ENCODE data around the gene S1PR2. TPM values are rescaled to one million over a fixed set of nuclear protein-coding genes. Genes with fewer than 3 reads are reported as not detected.
A peak's percentile ranks its signal among the peaks of the same experiment; 100 is the strongest.

The S1PR2 gene
- total and polyA plus RNA-seq, 9 of the 15 experiments (the other 6 are each of a cell fraction or from before 2014, with no cell fraction given) = 1.5 to 3.9 (median 2.0) TPM

DNA sequence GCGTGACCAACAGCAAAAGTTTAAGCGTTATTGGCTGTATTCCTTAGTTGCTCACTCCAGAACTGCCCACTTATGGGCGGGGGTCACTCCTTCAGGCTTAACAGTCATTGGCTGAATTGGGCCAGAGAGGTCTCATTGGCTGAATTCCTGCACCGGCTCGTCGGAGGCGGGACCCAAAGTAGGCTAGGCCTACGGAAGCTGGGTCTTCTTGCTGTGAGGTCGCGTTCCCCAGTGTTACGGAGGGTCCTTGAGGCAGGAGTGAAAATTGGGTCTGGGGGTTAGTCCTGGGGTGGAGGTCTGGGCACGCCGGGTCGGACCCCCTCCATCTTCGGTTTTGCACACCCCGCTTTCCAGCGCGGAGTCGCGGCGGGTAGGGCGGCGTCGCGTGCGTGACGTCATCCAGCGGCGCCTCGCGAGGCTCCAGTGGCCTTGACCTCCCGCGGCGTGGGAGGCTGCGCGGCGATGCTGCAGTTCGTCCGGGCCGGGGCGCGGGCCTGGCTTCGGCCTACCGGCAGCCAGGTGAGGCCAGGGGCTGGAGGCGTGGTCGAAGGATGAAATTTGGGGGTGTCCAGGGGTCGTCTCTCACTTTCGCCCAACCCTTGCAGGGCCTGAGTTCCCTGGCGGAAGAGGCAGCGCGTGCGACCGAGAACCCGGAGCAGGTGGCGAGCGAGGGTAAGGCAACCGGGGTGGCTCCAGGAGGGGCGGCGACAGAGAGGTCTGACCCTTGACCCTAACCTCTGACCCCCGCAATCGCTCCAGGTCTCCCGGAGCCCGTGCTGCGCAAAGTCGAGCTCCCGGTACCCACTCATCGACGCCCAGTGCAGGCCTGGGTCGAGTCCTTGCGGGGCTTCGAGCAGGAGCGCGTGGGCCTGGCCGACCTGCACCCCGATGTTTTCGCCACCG is 20.9 kb upstream of the S1PR2 start, which contains the start of gene MRPL4 (continued):
- TF ChIP-seq, protein P1, sequence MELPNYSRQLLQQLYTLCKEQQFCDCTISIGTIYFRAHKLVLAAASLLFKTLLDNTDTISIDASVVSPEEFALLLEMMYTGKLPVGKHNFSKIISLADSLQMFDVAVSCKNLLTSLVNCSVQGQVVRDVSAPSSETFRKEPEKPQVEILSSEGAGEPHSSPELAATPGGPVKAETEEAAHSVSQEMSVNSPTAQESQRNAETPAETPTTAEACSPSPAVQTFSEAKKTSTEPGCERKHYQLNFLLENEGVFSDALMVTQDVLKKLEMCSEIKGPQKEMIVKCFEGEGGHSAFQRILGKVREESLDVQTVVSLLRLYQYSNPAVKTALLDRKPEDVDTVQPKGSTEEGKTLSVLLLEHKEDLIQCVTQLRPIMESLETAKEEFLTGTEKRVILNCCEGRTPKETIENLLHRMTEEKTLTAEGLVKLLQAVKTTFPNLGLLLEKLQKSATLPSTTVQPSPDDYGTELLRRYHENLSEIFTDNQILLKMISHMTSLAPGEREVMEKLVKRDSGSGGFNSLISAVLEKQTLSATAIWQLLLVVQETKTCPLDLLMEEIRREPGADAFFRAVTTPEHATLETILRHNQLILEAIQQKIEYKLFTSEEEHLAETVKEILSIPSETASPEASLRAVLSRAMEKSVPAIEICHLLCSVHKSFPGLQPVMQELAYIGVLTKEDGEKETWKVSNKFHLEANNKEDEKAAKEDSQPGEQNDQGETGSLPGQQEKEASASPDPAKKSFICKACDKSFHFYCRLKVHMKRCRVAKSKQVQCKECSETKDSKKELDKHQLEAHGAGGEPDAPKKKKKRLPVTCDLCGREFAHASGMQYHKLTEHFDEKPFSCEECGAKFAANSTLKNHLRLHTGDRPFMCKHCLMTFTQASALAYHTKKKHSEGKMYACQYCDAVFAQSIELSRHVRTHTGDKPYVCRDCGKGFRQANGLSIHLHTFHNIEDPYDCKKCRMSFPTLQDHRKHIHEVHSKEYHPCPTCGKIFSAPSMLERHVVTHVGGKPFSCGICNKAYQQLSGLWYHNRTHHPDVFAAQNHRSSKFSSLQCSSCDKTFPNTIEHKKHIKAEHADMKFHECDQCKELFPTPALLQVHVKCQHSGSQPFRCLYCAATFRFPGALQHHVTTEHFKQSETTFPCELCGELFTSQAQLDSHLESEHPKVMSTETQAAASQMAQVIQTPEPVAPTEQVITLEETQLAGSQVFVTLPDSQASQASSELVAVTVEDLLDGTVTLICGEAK (IDR thresholded peaks at IDR 0.05) = peak; percentile 51
- TF ChIP-seq, protein P1 (CRISPR knock-in tag; IDR thresholded peaks at IDR 0.05) = no peak
- no peak for TF ChIP-seq CEBPB (tag; IDR thresholded peaks at IDR 0.05)
- TF ChIP-seq, protein P2, sequence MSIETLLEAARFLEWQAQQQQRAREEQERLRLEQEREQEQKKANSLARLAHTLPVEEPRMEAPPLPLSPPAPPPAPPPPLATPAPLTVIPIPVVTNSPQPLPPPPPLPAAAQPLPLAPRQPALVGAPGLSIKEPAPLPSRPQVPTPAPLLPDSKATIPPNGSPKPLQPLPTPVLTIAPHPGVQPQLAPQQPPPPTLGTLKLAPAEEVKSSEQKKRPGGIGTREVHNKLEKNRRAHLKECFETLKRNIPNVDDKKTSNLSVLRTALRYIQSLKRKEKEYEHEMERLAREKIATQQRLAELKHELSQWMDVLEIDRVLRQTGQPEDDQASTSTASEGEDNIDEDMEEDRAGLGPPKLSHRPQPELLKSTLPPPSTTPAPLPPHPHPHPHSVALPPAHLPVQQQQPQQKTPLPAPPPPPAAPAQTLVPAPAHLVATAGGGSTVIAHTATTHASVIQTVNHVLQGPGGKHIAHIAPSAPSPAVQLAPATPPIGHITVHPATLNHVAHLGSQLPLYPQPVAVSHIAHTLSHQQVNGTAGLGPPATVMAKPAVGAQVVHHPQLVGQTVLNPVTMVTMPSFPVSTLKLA (conservative IDR thresholded peaks at IDR 0.05) = peak; percentile 92 to 98
- TF ChIP-seq HIVEP1 (CRISPR knock-in tag; IDR thresholded peaks at IDR 0.05) = no peak
- TF ChIP-seq, protein P3, sequence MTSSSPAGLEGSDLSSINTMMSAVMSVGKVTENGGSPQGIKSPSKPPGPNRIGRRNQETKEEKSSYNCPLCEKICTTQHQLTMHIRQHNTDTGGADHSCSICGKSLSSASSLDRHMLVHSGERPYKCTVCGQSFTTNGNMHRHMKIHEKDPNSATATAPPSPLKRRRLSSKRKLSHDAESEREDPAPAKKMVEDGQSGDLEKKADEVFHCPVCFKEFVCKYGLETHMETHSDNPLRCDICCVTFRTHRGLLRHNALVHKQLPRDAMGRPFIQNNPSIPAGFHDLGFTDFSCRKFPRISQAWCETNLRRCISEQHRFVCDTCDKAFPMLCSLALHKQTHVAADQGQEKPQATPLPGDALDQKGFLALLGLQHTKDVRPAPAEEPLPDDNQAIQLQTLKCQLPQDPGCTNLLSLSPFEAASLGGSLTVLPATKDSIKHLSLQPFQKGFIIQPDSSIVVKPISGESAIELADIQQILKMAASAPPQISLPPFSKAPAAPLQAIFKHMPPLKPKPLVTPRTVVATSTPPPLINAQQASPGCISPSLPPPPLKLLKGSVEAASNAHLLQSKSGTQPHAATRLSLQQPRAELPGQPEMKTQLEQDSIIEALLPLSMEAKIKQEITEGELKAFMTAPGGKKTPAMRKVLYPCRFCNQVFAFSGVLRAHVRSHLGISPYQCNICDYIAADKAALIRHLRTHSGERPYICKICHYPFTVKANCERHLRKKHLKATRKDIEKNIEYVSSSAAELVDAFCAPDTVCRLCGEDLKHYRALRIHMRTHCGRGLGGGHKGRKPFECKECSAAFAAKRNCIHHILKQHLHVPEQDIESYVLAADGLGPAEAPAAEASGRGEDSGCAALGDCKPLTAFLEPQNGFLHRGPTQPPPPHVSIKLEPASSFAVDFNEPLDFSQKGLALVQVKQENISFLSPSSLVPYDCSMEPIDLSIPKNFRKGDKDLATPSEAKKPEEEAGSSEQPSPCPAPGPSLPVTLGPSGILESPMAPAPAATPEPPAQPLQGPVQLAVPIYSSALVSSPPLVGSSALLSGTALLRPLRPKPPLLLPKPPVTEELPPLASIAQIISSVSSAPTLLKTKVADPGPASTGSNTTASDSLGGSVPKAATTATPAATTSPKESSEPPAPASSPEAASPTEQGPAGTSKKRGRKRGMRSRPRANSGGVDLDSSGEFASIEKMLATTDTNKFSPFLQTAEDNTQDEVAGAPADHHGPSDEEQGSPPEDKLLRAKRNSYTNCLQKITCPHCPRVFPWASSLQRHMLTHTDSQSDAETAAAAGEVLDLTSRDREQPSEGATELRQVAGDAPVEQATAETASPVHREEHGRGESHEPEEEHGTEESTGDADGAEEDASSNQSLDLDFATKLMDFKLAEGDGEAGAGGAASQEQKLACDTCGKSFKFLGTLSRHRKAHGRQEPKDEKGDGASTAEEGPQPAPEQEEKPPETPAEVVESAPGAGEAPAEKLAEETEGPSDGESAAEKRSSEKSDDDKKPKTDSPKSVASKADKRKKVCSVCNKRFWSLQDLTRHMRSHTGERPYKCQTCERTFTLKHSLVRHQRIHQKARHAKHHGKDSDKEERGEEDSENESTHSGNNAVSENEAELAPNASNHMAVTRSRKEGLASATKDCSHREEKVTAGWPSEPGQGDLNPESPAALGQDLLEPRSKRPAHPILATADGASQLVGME (CRISPR knock-in tag; IDR thresholded peaks at IDR 0.05) = 0 out of 2 replicates have a peak, but pooled peaks have one; percentile 55
- TF ChIP-seq, protein P4, sequence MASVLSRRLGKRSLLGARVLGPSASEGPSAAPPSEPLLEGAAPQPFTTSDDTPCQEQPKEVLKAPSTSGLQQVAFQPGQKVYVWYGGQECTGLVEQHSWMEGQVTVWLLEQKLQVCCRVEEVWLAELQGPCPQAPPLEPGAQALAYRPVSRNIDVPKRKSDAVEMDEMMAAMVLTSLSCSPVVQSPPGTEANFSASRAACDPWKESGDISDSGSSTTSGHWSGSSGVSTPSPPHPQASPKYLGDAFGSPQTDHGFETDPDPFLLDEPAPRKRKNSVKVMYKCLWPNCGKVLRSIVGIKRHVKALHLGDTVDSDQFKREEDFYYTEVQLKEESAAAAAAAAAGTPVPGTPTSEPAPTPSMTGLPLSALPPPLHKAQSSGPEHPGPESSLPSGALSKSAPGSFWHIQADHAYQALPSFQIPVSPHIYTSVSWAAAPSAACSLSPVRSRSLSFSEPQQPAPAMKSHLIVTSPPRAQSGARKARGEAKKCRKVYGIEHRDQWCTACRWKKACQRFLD (CRISPR knock-in tag; IDR thresholded peaks at IDR 0.05) = peak; percentile 91

Measured in K562 (cell line).